Fibroblast of lung (primary cell): ENCODE measurements around the gene TASP1. TPM values are rescaled to one million over a fixed set of nuclear protein-coding genes. Genes with fewer than 3 reads are reported as not detected.

ENCODE experiments used
- DNase-seq, 2 donors: peaks; one replicate each; pipeline versions ENCODE4 v3.0.0 to v3.0.0-alpha.2; 2010; ENCODE audit warnings: low read depth in 2 of 2
- H2AFZ ChIP-seq: 2 replicates; pipeline ENCODE4 v1.5.1; 2012; ENCODE audit warnings: low read length, control low read depth, inconsistent platforms
- H3K27ac ChIP-seq: 2 replicates; pipeline ENCODE4 v1.5.1; 2011; ENCODE audit warnings: low read length, control low read depth; ENCODE audit not compliant: insufficient read depth
- H3K27me3 ChIP-seq: 2 replicates; pipeline ENCODE4 v1.5.1; 2011; ENCODE audit warnings: mild to moderate bottlenecking, low read length; ENCODE audit not compliant: control insufficient read depth, insufficient read depth
- H3K36me3 ChIP-seq: 2 replicates; pipeline ENCODE4 v1.5.1; 2011; ENCODE audit warnings: low read length; ENCODE audit not compliant: control insufficient read depth, insufficient read depth
- H3K4me1 ChIP-seq: 2 replicates; pipeline ENCODE4 v1.5.1; 2011; ENCODE audit warnings: low read length; ENCODE audit not compliant: control insufficient read depth, insufficient read depth; ENCODE audit errors: extremely low read depth
- H3K4me2 ChIP-seq: 2 replicates; pipeline ENCODE4 v1.5.1; 2011; ENCODE audit warnings: low read length, control low read depth; ENCODE audit not compliant: insufficient read depth; ENCODE audit errors: extremely low read depth
- H3K4me3 ChIP-seq, 4 experiments: fragments of 200-600 bp in 1 of 4; sonication (generic) in 1 of 4; replicated peaks in 1 of 4; 2 replicates each; pipeline ENCODE4 v1.5.1; 2011 to 2016; ENCODE audit warnings: low read length in 4 of 4, low read depth in 3 of 4, mild to moderate bottlenecking in 3 of 4, control low read depth in 2 of 4, inconsistent platforms in 1 of 4, mixed read lengths in 1 of 4; ENCODE audit not compliant: insufficient read depth in 1 of 4; ENCODE audit errors: control extremely low read depth in 1 of 4
- H3K79me2 ChIP-seq: 2 replicates; pipeline ENCODE4 v1.5.1; 2012; ENCODE audit warnings: mild to moderate bottlenecking, low read length, inconsistent platforms; ENCODE audit not compliant: control insufficient read depth, insufficient read depth
- H3K9ac ChIP-seq: 2 replicates; pipeline ENCODE4 v1.5.1; 2011; ENCODE audit warnings: mild to moderate bottlenecking, low read length, control low read depth; ENCODE audit not compliant: insufficient read depth
- H3K9me3 ChIP-seq: 2 replicates; pipeline ENCODE4 v1.5.1; 2012; ENCODE audit warnings: low read depth, low read length; ENCODE audit not compliant: control insufficient read depth, insufficient read depth
- H4K20me1 ChIP-seq: 2 replicates; pipeline ENCODE4 v1.5.1; 2011; ENCODE audit warnings: low read length; ENCODE audit not compliant: control insufficient read depth, insufficient read depth; ENCODE audit errors: extremely low read depth
- CTCF ChIP-seq, 2 donors: IDR thresholded peaks in 1 of 2; conservative IDR thresholded peaks in 1 of 2; 1 replicate in 1 of 2; 2 replicates in 1 of 2; pipeline ENCODE4 v1.5.1; 2011 to 2012; ENCODE audit warnings: low read length in 2 of 2, control low read depth in 1 of 2, inconsistent platforms in 1 of 2, low read depth in 1 of 2, mild to moderate bottlenecking in 1 of 2
- EZH2 ChIP-seq: IDR thresholded peaks from 2 replicates; pipeline ENCODE4 v1.5.1; 2012; ENCODE audit warnings: low read length, control low read depth, mild to moderate bottlenecking; ENCODE audit errors: missing control alignments
- polyA plus RNA-seq, 2 donors: library from polyadenylated mRNA; depleted of rRNA in 1 of 2; stranded (reverse) in 1 of 2; unstranded in 1 of 2; fragments of >200 nt; gene quantifications; 2 replicates each; pipeline ENCODE4 v1.2.1, GENCODE V29; 2011 to 2012; ENCODE audit warnings: missing spikeins in 1 of 2
- total RNA-seq: library from RNA; depleted of rRNA; stranded (reverse); fragments of >200 nt; gene quantifications from 2 replicates; pipeline ENCODE4 v1.2.1, GENCODE V29; 2014

The TASP1 gene
- total and polyA plus RNA-seq, 2 donors (not counting 1 experiment from before 2014, with no cell fraction given): 6.3 to 13.6 TPM

DNA sequence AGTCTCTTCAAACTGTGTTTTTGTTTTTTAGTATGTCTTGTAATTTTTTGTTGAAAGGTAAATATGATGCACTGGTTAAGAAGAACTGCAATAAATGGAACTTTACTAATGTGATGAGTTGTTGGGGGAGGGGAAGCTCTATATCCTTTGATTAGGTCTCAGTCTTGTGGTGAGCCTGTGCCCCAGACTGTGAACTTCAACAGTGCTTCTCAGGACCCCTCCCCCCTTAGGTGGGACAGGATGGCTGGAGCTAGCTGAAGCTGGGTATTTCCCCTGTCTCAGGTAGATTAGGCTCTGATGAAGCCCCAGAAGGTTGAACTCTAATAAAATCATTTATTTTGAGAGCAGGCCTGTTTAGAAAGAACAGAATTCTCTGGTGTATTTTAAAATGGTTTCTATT is 31.4 kb upstream of the TASP1 start:
- Histone ChIP-seq H2AFZ (no peak overlapping the region), H3K4me2 (no peak overlapping the region), H3K4me3 (no peak overlapping the region), H3K36me3 (no peaks in the 10 kb centered on the region), H3K79me2 (no peaks in the 10 kb centered on the region), H3K27ac (no peak overlapping the region), H3K9me3 (no peaks in the 10 kb centered on the region), H3K9ac (no peak overlapping the region), H3K4me1 (no peaks in the 10 kb centered on the region), H4K20me1 (no peaks in the 10 kb centered on the region), H3K27me3 (no peaks in the 10 kb centered on the region)
- DNase-seq: no peak
- TF ChIP-seq EZH2 (no peak), CTCF (conservative IDR thresholded peaks at IDR 0.05 in 1 of 2, IDR thresholded peaks at IDR 0.05 in 1 of 2; ENCODE audit: low read depth in 1 of 2, low read length in 2 of 2) (no peak)

DNA sequence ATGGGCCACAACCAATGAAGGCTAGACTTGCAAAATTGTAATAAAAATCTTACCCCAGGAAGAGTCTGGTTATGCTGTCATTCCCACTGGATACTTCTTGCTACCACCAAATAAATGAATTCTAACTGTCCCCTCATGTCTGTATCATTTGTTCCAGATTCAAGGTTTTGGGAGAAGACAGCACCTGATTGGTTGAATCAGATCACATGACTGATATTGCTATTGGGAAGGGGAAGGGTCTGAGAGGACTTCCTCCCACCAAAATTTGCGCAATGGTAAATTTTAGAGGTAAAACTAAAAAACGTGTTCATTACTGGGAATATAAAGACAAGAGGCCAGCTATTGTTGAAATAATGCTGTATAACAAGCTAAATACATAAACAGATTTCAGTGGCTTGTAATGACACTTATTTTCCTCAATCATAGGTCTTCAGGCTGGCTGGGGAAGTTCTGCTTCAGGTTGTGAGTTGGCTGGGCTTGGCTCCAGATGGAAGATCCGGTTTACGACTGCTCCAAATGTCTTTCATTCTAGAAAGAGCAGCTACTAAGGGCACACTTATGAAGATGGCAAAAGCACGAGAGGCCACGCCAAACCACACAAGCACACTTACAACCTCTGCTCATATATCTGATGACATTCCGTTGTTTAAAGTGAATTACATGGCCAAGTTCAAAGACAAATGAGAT is 27.1 kb upstream of the TASP1 start:
- TF ChIP-seq CTCF (conservative IDR thresholded peaks at IDR 0.05 in 1 of 2, IDR thresholded peaks at IDR 0.05 in 1 of 2; ENCODE audit: low read depth in 1 of 2, low read length in 2 of 2) (no peak), EZH2 (no peak)

GRCh38 chr20:13661070-13661685 is 22.4 kb upstream of the TASP1 start:
- H2AFZ ChIP-seq: no peak overlapping the region
- H3K4me1 ChIP-seq: no peaks in the 10 kb centered on the region
- no peak overlapping the region for H3K27ac ChIP-seq
- no peak overlapping the region for H3K4me2 ChIP-seq
- no peaks in the 10 kb centered on the region for H3K36me3 ChIP-seq
- DNase-seq: peak; percentile 24 to 66
- no peaks in the 10 kb centered on the region for H3K79me2 ChIP-seq
- H3K4me3 ChIP-seq: no peak overlapping the region
- no peaks in the 10 kb centered on the region for H4K20me1 ChIP-seq
- H3K27me3 ChIP-seq: no peaks in the 10 kb centered on the region
- no peak overlapping the region for H3K9ac ChIP-seq
- no peaks in the 10 kb centered on the region for H3K9me3 ChIP-seq
- TF ChIP-seq CTCF (conservative IDR thresholded peaks at IDR 0.05 in 1 of 2, IDR thresholded peaks at IDR 0.05 in 1 of 2; ENCODE audit: low read depth in 1 of 2, low read length in 2 of 2): no peak
- no peak for TF ChIP-seq EZH2

More for the DNA sequence above, 27.1 kb upstream of the TASP1 start:
- Histone ChIP-seq H3K4me2 (no peak overlapping the region), H3K9ac (no peak overlapping the region), H3K9me3 (no peaks in the 10 kb centered on the region), H3K36me3 (no peaks in the 10 kb centered on the region), H3K27me3 (no peaks in the 10 kb centered on the region), H3K27ac (no peak overlapping the region), H3K4me3 (no peak overlapping the region), H3K4me1 (no peaks in the 10 kb centered on the region), H2AFZ (no peak overlapping the region), H3K79me2 (no peaks in the 10 kb centered on the region), H4K20me1 (no peaks in the 10 kb centered on the region)
- no peak for DNase-seq
